ENCODE data around the gene MED22. TPM values are rescaled to one million over a fixed set of nuclear protein-coding genes. Genes with fewer than 3 reads are reported as not detected.
A peak's percentile ranks its signal among the peaks of the same experiment; 100 is the strongest.

The MED22 gene
- total RNA-seq, 1 donor from 2014 or later = 45.7 TPM

DNA sequence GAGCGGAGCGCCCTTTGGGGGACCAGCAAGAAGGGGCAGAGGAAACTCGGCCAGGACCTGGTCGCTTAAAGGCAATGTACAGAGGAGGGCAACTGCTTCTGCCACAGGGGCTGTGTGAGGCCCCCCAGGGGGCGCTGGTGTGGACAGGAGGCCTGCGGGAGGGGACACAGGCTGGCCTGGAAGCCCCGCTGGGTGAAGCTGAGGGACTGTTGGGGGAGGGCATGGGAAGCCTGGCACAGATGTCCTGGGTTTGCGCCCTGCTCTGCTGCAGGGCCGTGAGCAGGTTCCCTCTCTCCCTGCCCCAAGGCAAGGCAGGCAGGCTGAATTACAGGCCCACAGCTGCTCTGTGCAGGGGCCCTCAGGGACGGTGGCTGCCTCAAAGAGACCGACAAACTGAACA lies 5.4 kb downstream of the MED22 start:
- intact Hi-C loops (cut with micrococcal nuclease) = no loop called here
- H3K4me3 Mint-ChIP-seq = no peak overlapping the region
- ATAC-seq (ENCODE audit: low read depth) = no peak

DNA sequence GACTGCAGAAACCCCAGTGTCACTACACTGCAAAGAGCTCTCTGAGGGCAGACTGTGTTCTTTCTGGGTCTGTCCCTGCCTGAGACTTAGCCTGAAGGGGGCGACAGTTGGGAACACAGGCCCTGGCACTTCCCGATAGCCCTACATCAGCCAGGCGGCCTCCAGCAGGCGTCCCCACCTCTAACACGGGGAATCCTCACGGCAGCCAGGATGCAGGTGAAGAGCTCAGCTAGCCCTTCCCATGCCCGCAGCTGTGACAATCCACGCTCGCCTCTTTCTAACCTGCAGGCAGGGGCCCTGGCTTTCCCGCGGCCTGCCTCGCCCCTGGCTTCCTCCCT lies 5.9 kb downstream of the MED22 start:
- H3K27ac Mint-ChIP-seq = peak overlapping the region; percentile 73
- intact Hi-C loops (cut with micrococcal nuclease) = no loop called here

More for the DNA sequence above, 5.4 kb downstream of the MED22 start:
- H3K27ac Mint-ChIP-seq = no peak overlapping the region
- ChIA-PET POLR2A (interaction anchor here (1.1 to 1.3 kb wide), 2 partner anchors 11 to 312 kb away, joined by 3 to 4 read pairs; partner anchors contain the start of gene GTF3C5), CTCF (no interaction called here)
- peaks cover 55% of the 10 kb centered on the region for H3K4me1 Mint-ChIP-seq
- no peaks in the 10 kb centered on the region for H3K9me3 Mint-ChIP-seq
- peaks cover 69% of the 10 kb centered on the region for H3K36me3 Mint-ChIP-seq (ENCODE audit: low read depth)
- no peaks in the 10 kb centered on the region for H3K27me3 Mint-ChIP-seq
- DNase-seq = no peak
- TF ChIP-seq, protein P1, sequence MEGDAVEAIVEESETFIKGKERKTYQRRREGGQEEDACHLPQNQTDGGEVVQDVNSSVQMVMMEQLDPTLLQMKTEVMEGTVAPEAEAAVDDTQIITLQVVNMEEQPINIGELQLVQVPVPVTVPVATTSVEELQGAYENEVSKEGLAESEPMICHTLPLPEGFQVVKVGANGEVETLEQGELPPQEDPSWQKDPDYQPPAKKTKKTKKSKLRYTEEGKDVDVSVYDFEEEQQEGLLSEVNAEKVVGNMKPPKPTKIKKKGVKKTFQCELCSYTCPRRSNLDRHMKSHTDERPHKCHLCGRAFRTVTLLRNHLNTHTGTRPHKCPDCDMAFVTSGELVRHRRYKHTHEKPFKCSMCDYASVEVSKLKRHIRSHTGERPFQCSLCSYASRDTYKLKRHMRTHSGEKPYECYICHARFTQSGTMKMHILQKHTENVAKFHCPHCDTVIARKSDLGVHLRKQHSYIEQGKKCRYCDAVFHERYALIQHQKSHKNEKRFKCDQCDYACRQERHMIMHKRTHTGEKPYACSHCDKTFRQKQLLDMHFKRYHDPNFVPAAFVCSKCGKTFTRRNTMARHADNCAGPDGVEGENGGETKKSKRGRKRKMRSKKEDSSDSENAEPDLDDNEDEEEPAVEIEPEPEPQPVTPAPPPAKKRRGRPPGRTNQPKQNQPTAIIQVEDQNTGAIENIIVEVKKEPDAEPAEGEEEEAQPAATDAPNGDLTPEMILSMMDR (IDR thresholded peaks at IDR 0.05) = no peak

DNA sequence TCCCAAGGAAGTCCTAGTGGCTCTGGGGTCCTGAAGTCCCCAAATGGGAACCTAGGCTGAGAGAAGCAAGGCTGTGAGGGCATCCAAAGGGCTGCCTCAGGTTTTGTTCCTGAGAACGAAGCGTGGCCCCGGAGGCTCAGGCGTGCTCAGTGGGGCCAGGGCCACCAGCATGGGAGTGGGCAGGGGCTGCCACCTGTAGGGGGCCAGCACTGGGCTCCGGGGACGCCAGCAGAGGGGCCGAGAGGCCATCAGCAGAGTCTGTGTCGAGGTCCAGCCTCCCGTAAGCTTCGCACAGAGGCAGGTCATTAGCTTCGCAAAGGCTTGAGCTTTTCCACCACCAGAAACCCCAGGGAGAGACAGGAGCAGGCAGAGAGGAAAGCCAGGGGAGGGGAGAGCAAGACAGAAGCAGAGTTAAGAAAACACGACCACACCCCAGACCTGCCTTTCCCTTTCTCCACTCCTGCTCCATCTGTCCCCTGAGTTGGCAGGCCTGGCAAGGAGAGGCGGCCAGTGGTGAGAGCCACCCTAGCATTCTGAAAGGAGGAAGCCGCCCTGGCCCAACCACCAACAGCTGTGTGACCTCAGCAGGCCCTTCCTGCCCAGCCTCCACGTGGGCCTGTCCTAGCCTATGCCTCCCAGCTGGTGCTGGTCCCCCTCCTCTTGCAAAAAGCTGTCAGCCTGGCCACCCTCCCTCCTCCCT lies 6.4 kb downstream of the MED22 start:
- no peak overlapping the region for H3K4me3 Mint-ChIP-seq
- H3K27me3 Mint-ChIP-seq = no peaks in the 10 kb centered on the region
- peaks cover 52% of the 10 kb centered on the region for H3K4me1 Mint-ChIP-seq
- H3K36me3 Mint-ChIP-seq (ENCODE audit: low read depth) = peaks cover 66% of the 10 kb centered on the region
- peak; percentile 32 for ATAC-seq (ENCODE audit: low read depth)
- H3K27ac Mint-ChIP-seq = peak overlapping the region; percentile 87
- intact Hi-C loops (cut with micrococcal nuclease) = no loop called here
- ChIA-PET POLR2A (interaction anchor here (1.0 to 1.8 kb wide), 4 partner anchors 10 to 311 kb away, joined by 3 to 5 read pairs (median 4); partner anchors contain the start of genes GTF3C5 and SURF1), CTCF (interaction anchor here (1.4 kb wide), 1 partner anchor 9 kb away, joined by 5 read pairs; no protein-coding TSS in a partner anchor)
- TF ChIP-seq, protein P1 (IDR thresholded peaks at IDR 0.05) = no peak
- DNase-seq = no peak
- no peaks in the 10 kb centered on the region for H3K9me3 Mint-ChIP-seq

More for the DNA sequence above, 5.9 kb downstream of the MED22 start:
- H3K36me3 Mint-ChIP-seq (ENCODE audit: low read depth) = peaks cover 68% of the 10 kb centered on the region
- H3K9me3 Mint-ChIP-seq = no peaks in the 10 kb centered on the region
- ChIA-PET CTCF (no interaction called here), POLR2A (interaction anchor here (1.1 to 1.8 kb wide), 3 partner anchors 10 to 311 kb away, joined by 3 to 5 read pairs (median 4); partner anchors contain the start of gene GTF3C5)
- H3K27me3 Mint-ChIP-seq = no peaks in the 10 kb centered on the region
- ATAC-seq (ENCODE audit: low read depth) (no peak), DNase-seq (no peak)
- no peak overlapping the region for H3K4me3 Mint-ChIP-seq
- peaks cover 53% of the 10 kb centered on the region for H3K4me1 Mint-ChIP-seq
- TF ChIP-seq, protein P1 (IDR thresholded peaks at IDR 0.05) = no peak

DNA sequence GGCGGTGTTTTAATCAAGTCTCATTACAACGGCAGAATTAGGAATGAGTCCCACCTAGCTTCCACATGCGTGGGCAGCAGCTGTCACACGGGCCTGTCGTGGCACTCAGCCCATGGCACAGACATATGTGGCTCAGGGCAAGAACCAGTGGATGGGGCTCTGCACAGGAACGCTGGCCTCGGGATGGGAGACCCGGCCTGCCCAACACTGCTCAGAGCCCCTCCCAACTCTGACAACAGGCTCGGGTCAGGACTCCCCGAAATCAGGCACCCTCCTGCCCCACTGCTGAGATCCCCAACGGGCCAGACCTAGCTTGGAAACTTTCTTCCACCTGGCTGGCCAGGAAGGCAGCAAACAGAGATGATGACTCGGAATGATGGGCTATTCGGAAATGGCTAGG lies 7.0 kb downstream of the MED22 start:
- CTCF ChIA-PET = interaction anchor here (1.4 kb wide), 1 partner anchor 9 kb away, joined by 5 read pairs; no protein-coding TSS in a partner anchor
- Mint-ChIP-seq H3K9me3 (no peaks in the 10 kb centered on the region), H3K27ac (peak overlapping the region; percentile 87), H3K4me1 (peaks cover 52% of the 10 kb centered on the region), H3K36me3 (ENCODE audit: low read depth) (peaks cover 62% of the 10 kb centered on the region), H3K4me3 (no peak overlapping the region), H3K27me3 (no peaks in the 10 kb centered on the region)
- ATAC-seq (ENCODE audit: low read depth) (no peak), DNase-seq (no peak)
- TF ChIP-seq, protein P1 (IDR thresholded peaks at IDR 0.05) = no peak
- intact Hi-C loops (cut with micrococcal nuclease) = no loop called here
- POLR2A ChIA-PET = interaction anchor here (1.0 to 1.8 kb wide), 2 partner anchors 11 to 15 kb away, joined by 4 to 5 read pairs; partner anchors contain the start of gene SURF1

DNA sequence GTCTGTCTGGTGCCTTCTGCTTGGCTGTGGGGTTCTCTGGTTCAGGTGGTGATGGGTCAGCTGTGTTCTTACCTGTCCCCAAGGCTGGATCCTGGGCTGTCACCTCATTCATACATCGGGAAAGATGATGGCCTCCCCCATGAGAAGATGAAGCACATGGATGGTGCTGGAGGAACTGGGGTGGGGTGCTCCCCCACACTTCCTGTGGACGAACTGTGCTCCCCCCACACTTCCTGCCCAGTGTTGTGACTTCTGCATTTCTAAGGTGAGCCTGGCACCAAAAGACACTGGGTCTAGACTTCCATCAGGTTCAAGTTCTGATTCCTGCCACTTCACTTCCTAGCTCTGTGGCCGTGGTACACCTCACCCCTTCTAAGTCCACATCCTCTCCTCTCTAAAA lies 7.7 kb downstream of the MED22 start:
- Mint-ChIP-seq H3K9me3 (no peaks in the 10 kb centered on the region), H3K27me3 (no peaks in the 10 kb centered on the region), H3K36me3 (ENCODE audit: low read depth) (peaks cover 65% of the 10 kb centered on the region), H3K4me1 (peaks cover 55% of the 10 kb centered on the region), H3K4me3 (peak overlapping the region; percentile 44), H3K27ac (peak overlapping the region; percentile 87)
- ChIA-PET CTCF (interaction anchor here (1.4 kb wide), 1 partner anchor 10 kb away, joined by 5 read pairs; no protein-coding TSS in a partner anchor), POLR2A (interaction anchor here (0.7 to 1.6 kb wide), 5 partner anchors 8 to 37 kb away, joined by 3 to 12 read pairs (median 3); partner anchors contain the start of genes MED22, RPL7A, SURF1 and SURF2)
- no peak for DNase-seq
- intact Hi-C loops (cut with micrococcal nuclease) = no loop called here
- ATAC-seq (ENCODE audit: low read depth) = no peak
- TF ChIP-seq, protein P1 (IDR thresholded peaks at IDR 0.05) = no peak
